ENCODE measurements around the gene DCAF11.

The DCAF11 gene

GRCh38 chr14:24115422-24116127 lies 998 bp downstream of the DCAF11 start:
- DNase-seq (ENCODE audit: insufficient read length, low spot score) (no peak), FAIRE-seq (no peak)
- TF ChIP-seq CTCF (IDR thresholded peaks at IDR 0.05; ENCODE audit: insufficient read depth, missing control alignments) = no peak

- FAIRE-seq = no peak
Measured at GRCh38 chr14:24116128-24116814, 1.7 kb downstream of the DCAF11 start.

GRCh38 chr14:24117179-24117578 lies 2.6 kb downstream of the DCAF11 start:
- TF ChIP-seq CTCF (IDR thresholded peaks at IDR 0.05; ENCODE audit: insufficient read depth, missing control alignments) = no peak
- DNase-seq (ENCODE audit: insufficient read length, low spot score) (no peak), FAIRE-seq (no peak)

More at GRCh38 chr14:24116128-24116814, 1.7 kb downstream of the DCAF11 start:
- no peak for TF ChIP-seq CTCF (IDR thresholded peaks at IDR 0.05; ENCODE audit: insufficient read depth, missing control alignments)
- DNase-seq (ENCODE audit: insufficient read length, low spot score) = no peak

- DNase-seq (ENCODE audit: insufficient read length, low spot score) (no peak), FAIRE-seq (no peak)
- TF ChIP-seq CTCF (IDR thresholded peaks at IDR 0.05; ENCODE audit: insufficient read depth, missing control alignments) = no peak
Measured at GRCh38 chr14:24119691-24120090, 5.1 kb downstream of the DCAF11 start.

- DNase-seq (ENCODE audit: insufficient read length, low spot score) (no peak), FAIRE-seq (no peak)
- no peak for TF ChIP-seq CTCF (IDR thresholded peaks at IDR 0.05; ENCODE audit: insufficient read depth, missing control alignments)
Measured at GRCh38 chr14:24121210-24121609, 6.6 kb downstream of the DCAF11 start.

- no peak for FAIRE-seq
- TF ChIP-seq CTCF (IDR thresholded peaks at IDR 0.05; ENCODE audit: insufficient read depth, missing control alignments) = no peak
Measured at GRCh38 chr14:24122416-24122815, 7.8 kb downstream of the DCAF11 start.

GRCh38 chr14:24122898-24123297 lies 8.3 kb downstream of the DCAF11 start:
- FAIRE-seq = no peak
- TF ChIP-seq CTCF (IDR thresholded peaks at IDR 0.05; ENCODE audit: insufficient read depth, missing control alignments) = no peak
- no peak for DNase-seq (ENCODE audit: insufficient read length, low spot score)

More at GRCh38 chr14:24122416-24122815, 7.8 kb downstream of the DCAF11 start:
- no peak for DNase-seq (ENCODE audit: insufficient read length, low spot score)
